Measurements from ENCODE around the gene ITGA6.
A peak's percentile ranks its signal among the peaks of the same experiment; 100 is the strongest.

DNA sequence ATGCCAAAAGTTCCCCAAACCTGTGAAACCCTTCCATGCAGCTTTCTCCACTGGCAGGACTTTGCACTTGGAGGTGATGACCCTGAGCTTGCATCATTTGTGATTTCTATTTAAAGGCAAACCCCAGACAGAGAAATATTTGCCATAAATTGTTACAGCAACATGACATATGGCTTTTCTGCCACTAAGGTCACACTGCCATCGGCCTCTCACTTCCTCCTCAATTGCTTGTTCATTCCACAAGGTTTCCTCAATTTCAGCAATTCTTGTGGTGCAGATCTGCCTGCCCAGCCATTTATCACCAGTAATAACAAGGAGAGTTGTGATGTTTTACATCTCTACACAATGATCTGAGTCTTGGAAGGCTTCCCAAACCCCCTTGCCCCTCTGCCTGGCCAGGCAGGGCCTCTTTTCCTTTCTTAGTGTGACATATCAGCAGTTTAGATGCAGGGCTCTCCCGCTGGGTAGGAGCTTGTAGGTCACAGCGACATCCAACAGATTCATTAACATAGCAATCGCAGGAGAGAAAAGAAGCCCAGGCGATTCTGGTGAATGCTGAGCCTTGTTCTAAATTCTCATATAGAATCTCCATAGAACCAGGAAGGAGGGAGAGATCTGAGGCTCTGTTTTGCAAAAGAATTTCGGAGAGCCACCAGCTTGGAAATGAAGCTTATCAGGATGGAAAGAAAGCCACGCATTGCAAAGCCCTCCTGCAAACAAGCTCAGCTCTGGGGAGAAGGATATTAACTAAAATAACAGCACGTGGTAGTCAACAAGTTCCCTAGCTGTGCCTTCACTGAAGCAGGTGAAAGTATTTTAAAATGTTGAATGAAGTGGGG, 46.7 kb upstream of the ITGA6 start:
- no peak for TF ChIP-seq CTCF (conservative IDR thresholded peaks at IDR 0.05; ENCODE audit: low read depth in 2 of 2)
- TF ChIP-seq JUNB (IDR thresholded peaks at IDR 0.05; ENCODE audit: unreplicated experiment) = no peak
- TF ChIP-seq EZH2 (IDR thresholded peaks at IDR 0.05; ENCODE audit: low read depth, unreplicated experiment) = no peak
- peak; percentile 82; the same call in 1 of the 2 replicates for TF ChIP-seq ZNF114 (CRISPR knock-in tag; IDR thresholded peaks at IDR 0.05)

All from GM23338 (cell line).